H1 (cell line): Measurements from ENCODE around the gene ZBTB7A. TPM values are rescaled to one million over a fixed set of nuclear protein-coding genes. Genes with fewer than 3 reads are reported as not detected.

ENCODE experiments used
- BACH1 ChIP-seq: IDR thresholded peaks from 2 replicates; pipeline ENCODE4 v1.6.1; 2012; ENCODE audit warnings: low read length, improper control_type of control experiment
- CHD1 ChIP-seq: IDR thresholded peaks from 2 replicates; pipeline ENCODE4 v1.6.1; 2012; ENCODE audit warnings: low read depth, low read length, improper control_type of control experiment
- CREB1 ChIP-seq: IDR thresholded peaks from 2 replicates; pipeline ENCODE4 v1.6.1; 2012; ENCODE audit warnings: inconsistent platforms
- KDM5A ChIP-seq: fragments of 200-600 bp; IDR thresholded peaks from 2 replicates; pipeline ENCODE4 v1.7.1; 2012; ENCODE audit warnings: mild to moderate bottlenecking, low read length, inconsistent platforms, mixed read lengths
- USF2 ChIP-seq: IDR thresholded peaks from 2 replicates; pipeline ENCODE4 v1.6.1; 2011; ENCODE audit warnings: low read length, improper control_type of control experiment
- YY1 ChIP-seq: IDR thresholded peaks from 2 replicates; pipeline ENCODE4 v1.6.1; 2011; ENCODE audit warnings: low read depth, mild to moderate bottlenecking, low read length
- polyA plus RNA-seq, 7 experiments: library from polyadenylated mRNA; depleted of rRNA in 3 of 7; stranded (reverse) in 5 of 7; unstranded in 2 of 7; fragments of >200 nt in 5 of 7; fragments of 200-250 nt in 2 of 7; gene quantifications; 1 replicate in 5 of 7; 2 replicates in 1 of 7; 4 replicates in 1 of 7; pipeline versions ENCODE4 v1.2.1 to v1.2.3, GENCODE V29; 2011 to 2013; ENCODE audit warnings: missing spikeins in 2 of 7, mixed read lengths in 2 of 7
- total RNA-seq: library from RNA; stranded (reverse); fragmentation: NEBNext Ultra II Directional; extraction: Animal tissue kit (Norgen Biotek cat#: 25700); gene quantifications from 2 replicates; pipeline ENCODE4 v1.2.1, GENCODE V29; 2021
- TF ChIP-seq, protein P1 (sequence below): IDR thresholded peaks from 2 replicates; pipeline ENCODE4 v1.6.1; 2012; ENCODE audit warnings: low read length, inconsistent platforms

The ZBTB7A gene
- total and polyA plus RNA-seq, 2 of the 8 experiments (the other 6 are each of a cell fraction or from before 2014, with no cell fraction given): 5.6 to 17.8 TPM

DNA sequence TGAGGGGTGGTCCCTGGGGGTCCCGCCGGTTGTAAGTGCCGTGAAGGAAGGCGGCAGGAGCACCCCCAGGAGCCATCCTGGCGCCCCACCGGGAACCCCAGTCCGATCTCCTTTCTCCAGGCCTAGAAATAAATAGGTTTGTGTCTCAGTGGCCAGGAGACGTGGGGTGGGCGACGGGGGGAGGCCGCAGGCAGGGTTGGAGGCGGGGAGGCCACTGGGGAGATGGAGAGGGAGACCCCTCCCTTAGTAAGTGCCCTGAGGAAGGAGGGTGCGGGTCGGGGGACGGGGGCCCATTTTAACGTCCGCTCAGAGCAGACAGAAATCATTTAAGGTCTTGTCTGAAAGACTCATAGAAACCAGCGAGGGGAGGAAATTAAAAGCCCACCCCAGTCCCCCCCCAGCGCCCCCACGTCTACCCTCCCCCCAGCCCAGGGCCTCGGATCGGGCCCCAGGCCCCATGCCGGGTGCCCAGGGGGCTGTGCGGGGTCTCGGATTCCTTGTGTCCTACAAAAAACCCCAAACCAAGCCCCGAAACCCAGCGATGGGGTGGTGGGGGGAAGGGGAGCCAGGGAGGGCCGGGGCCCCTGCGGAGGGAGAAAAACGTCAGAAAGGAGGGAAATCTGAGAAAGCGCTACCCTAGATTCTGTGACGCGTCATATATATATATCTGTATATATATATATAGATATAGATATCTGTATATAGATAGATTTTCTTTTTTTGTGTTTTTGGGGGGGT is 19.6 kb downstream of the ZBTB7A start (continued):
- TF ChIP-seq USF2 (no peak), BACH1 (no peak), CHD1 (no peak), KDM5A (no peak), YY1 (no peak), CREB1 (no peak)
- TF ChIP-seq, protein P1, sequence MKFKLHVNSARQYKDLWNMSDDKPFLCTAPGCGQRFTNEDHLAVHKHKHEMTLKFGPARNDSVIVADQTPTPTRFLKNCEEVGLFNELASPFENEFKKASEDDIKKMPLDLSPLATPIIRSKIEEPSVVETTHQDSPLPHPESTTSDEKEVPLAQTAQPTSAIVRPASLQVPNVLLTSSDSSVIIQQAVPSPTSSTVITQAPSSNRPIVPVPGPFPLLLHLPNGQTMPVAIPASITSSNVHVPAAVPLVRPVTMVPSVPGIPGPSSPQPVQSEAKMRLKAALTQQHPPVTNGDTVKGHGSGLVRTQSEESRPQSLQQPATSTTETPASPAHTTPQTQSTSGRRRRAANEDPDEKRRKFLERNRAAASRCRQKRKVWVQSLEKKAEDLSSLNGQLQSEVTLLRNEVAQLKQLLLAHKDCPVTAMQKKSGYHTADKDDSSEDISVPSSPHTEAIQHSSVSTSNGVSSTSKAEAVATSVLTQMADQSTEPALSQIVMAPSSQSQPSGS: no peak
